ENCODE measurements around the gene DDAH2. TPM values are rescaled to one million over a fixed set of nuclear protein-coding genes. Genes with fewer than 3 reads are reported as not detected.
A peak's percentile ranks its signal among the peaks of the same experiment; 100 is the strongest.

The DDAH2 gene
- 43.4 TPM for total RNA-seq (2021; ENCODE audit: unreplicated experiment)
- 43.2 and 45.3 TPM in 2 replicates for polyA plus RNA-seq (2012)
- percentile 72 among the genes with signal in this experiment for Bru-seq, nascent RNA
- percentile 95 among the genes with signal in this experiment for BruChase-seq, experiment 1, labeled RNA remaining after a 6-hour chase
- BruChase-seq, experiment 2, labeled RNA remaining after a 2-hour chase: percentile 88 among the genes with signal in this experiment
- long read RNA-seq, transcript DDAH2-212 (6 exons, 1,688 nt): minor isoform, 20 of 94 reads
- long read RNA-seq, transcript DDAH2-213 (7 exons, 1,688 nt): major isoform, 34 of 94 reads
- long read RNA-seq, partial matches to known transcripts: 5 of 94 reads
- long read RNA-seq, other reads (novel, unspliced or antisense): 34 of 94 reads

- ChIA-PET CTCF (interaction anchor here (0.6 to 2.3 kb wide), 4 partner anchors 9 to 134 kb away, joined by 3 to 13 read pairs (median 8); partner anchors contain the start of gene NEU1), RAD21 (ENCODE audit: low non-redundant PET in 1 of 2, low total read pairs in 2 of 2, uncharacterized antibody in 2 of 2, unreplicated experiment in 2 of 2) (interaction anchor here in 1 of 2 experiments (0.6 to 0.7 kb wide), 2 partner anchors 18 to 26 kb away, joined by 3 read pairs; partner anchors contain the start of gene ABHD16A), POLR2A (interaction anchor here (0.6 to 2.2 kb wide), 4 partner anchors 25 to 98 kb away, joined by 3 to 12 read pairs (median 6); partner anchors contain the start of genes ABHD16A, HSPA1B and LY6G5C)
- Histone ChIP-seq H3K79me2 (ENCODE audit: insufficient read depth, low read length) (peaks cover 18% of the 10 kb centered on the region), H3K4me1 (ENCODE audit: control insufficient read depth in 1 of 2, insufficient read depth in 2 of 2, low read length in 2 of 2) (peaks cover 6 to 29% of the 10 kb centered on the region in 2 experiments), H3K36me3 (ENCODE audit: control insufficient read depth in 1 of 2, insufficient read depth in 2 of 2, low read length in 2 of 2) (peaks cover 26 to 27% of the 10 kb centered on the region in 2 experiments), H2AFZ (ENCODE audit: low read depth, low read length, poor library complexity, severe bottlenecking) (no peak within 1 kb of the TSS), H3K9ac (ENCODE audit: low read length) (peak within 1 kb of the TSS; percentile 72), H3K27ac (ENCODE audit: low read depth, low read length) (peak within 1 kb of the TSS; percentile 90), H4K20me1 (ENCODE audit: insufficient read depth) (no peaks in the 10 kb centered on the region), H3K9me2 (ENCODE audit: insufficient read depth) (no peaks in the 10 kb centered on the region), H3K4me2 (ENCODE audit: low read length) (peak within 1 kb of the TSS; percentile 98), H3K27me3 (ENCODE audit: insufficient read depth, low read length) (no peaks in the 10 kb centered on the region), H3K4me3 (replicated peaks in 1 of 2; ENCODE audit: low read depth in 1 of 2, low read length in 2 of 2) (peak within 1 kb of the TSS; percentile 70 to 72), H3K9me3 (ENCODE audit: control insufficient read depth in 1 of 2, insufficient read depth in 1 of 2, low read depth in 1 of 2, low read length in 2 of 2) (no peaks in the 10 kb centered on the region)
- ATAC-seq (peak; percentile 48), DNase-seq (ENCODE audit: low read depth, low spot score) (no peak)
- intact Hi-C loops (cut with micrococcal nuclease): no loop called here
- BruUV-seq (replicated peaks): no TSS peak
- no peak for TF ChIP-seq YY1 (IDR thresholded peaks at IDR 0.05; ENCODE audit: extremely low read depth, insufficient replicate concordance, low read depth, low read length)
- TF ChIP-seq ZBTB33 (IDR thresholded peaks at IDR 0.05; ENCODE audit: extremely low read depth, insufficient replicate concordance, low read length): no peak
- no peak for TF ChIP-seq ZFX (IDR thresholded peaks at IDR 0.05)
- TF ChIP-seq TCF7L2 (IDR thresholded peaks at IDR 0.05; ENCODE audit: borderline replicate concordance, extremely low read depth, insufficient read depth, insufficient read length): no peak
- no peak for TF ChIP-seq ATF3 (IDR thresholded peaks at IDR 0.05)
These were observed at the start of gene DDAH2 for GRCh38 chr6:31728767-31729514. DDAH2 (minus strand) TSS chr6:31729299; CDS start chr6:31729161, 138 bp downstream.
